ENCODE measurements around the gene PTCRA. TPM values are rescaled to one million over a fixed set of nuclear protein-coding genes. Genes with fewer than 3 reads are reported as not detected.

PTCRA gene
- total RNA-seq, 1 experiment from 2014 or later, result not detected

DNA sequence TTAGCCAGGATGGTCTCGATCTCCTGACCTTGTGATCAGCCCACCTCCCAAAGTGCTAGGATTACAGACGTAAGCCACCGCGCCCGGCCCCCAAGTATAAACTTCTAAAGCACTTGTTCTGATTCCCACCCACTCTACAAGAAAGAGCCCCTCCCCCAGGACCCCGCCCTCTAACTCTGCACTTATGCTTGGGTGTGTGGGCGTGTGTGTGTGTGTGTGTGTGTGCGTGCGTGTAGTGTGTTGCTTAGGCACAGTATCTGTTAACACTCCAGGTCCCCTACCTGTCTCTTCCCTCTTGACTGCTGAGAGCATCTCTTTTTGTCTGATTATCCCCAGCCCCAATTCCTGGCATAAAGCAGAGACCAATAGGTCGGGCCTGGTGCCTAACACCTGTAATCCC, 6.0 kb upstream of the PTCRA start:
- RAD21 ChIA-PET (ENCODE audit: low non-redundant PET in 1 of 2, low total read pairs in 2 of 2, uncharacterized antibody in 2 of 2, unreplicated experiment in 2 of 2), result no interaction called here
- H3K36me3 ChIP-seq (ENCODE audit: control insufficient read depth in 1 of 2, insufficient read depth in 2 of 2, low read length in 2 of 2), result no peaks in the 10 kb centered on the region
- no peaks in the 10 kb centered on the region for H4K20me1 ChIP-seq (ENCODE audit: insufficient read depth)
- no peaks in the 10 kb centered on the region; a peak in 1 of 4 replicates for H3K4me1 ChIP-seq (ENCODE audit: control insufficient read depth in 1 of 2, insufficient read depth in 2 of 2, low read length in 2 of 2)
- no peaks in the 10 kb centered on the region for H3K9me2 ChIP-seq (ENCODE audit: insufficient read depth)
- intact Hi-C loops (cut with micrococcal nuclease), result no loop called here
- no peaks in the 10 kb centered on the region for H3K79me2 ChIP-seq (ENCODE audit: insufficient read depth, low read length)
- POLR2A ChIA-PET, result no interaction called here
- H3K4me3 ChIP-seq (replicated peaks in 1 of 2; ENCODE audit: low read depth in 1 of 2, low read length in 2 of 2), result no peak overlapping the region
- DNase-seq (ENCODE audit: low read depth, low spot score), result no peak
- CTCF ChIA-PET, result no interaction called here
- no peaks in the 10 kb centered on the region for H3K27me3 ChIP-seq (ENCODE audit: insufficient read depth, low read length)
- H2AFZ ChIP-seq (ENCODE audit: low read depth, low read length, poor library complexity, severe bottlenecking), result no peak overlapping the region
- no peak overlapping the region for H3K27ac ChIP-seq (ENCODE audit: low read depth, low read length)
- BruUV-seq (replicated peaks), result no TSS peak
- no peak for ATAC-seq
- no peak overlapping the region for H3K4me2 ChIP-seq (ENCODE audit: low read length)
- H3K9me3 ChIP-seq (ENCODE audit: control insufficient read depth in 1 of 2, insufficient read depth in 1 of 2, low read depth in 1 of 2, low read length in 2 of 2), result no peaks in the 10 kb centered on the region
- H3K9ac ChIP-seq (ENCODE audit: low read length), result no peak overlapping the region
- TF ChIP-seq, protein P1, sequence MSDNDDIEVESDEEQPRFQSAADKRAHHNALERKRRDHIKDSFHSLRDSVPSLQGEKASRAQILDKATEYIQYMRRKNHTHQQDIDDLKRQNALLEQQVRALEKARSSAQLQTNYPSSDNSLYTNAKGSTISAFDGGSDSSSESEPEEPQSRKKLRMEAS (IDR thresholded peaks at IDR 0.05), result no peak
- TF ChIP-seq, protein P2, sequence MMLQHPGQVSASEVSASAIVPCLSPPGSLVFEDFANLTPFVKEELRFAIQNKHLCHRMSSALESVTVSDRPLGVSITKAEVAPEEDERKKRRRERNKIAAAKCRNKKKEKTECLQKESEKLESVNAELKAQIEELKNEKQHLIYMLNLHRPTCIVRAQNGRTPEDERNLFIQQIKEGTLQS (IDR thresholded peaks at IDR 0.05), result no peak
- TF ChIP-seq, protein P3, sequence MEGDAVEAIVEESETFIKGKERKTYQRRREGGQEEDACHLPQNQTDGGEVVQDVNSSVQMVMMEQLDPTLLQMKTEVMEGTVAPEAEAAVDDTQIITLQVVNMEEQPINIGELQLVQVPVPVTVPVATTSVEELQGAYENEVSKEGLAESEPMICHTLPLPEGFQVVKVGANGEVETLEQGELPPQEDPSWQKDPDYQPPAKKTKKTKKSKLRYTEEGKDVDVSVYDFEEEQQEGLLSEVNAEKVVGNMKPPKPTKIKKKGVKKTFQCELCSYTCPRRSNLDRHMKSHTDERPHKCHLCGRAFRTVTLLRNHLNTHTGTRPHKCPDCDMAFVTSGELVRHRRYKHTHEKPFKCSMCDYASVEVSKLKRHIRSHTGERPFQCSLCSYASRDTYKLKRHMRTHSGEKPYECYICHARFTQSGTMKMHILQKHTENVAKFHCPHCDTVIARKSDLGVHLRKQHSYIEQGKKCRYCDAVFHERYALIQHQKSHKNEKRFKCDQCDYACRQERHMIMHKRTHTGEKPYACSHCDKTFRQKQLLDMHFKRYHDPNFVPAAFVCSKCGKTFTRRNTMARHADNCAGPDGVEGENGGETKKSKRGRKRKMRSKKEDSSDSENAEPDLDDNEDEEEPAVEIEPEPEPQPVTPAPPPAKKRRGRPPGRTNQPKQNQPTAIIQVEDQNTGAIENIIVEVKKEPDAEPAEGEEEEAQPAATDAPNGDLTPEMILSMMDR (IDR thresholded peaks at IDR 0.05 in 2 of 3, conservative IDR thresholded peaks at IDR 0.05 in 1 of 3; ENCODE audit: borderline replicate concordance in 1 of 3, insufficient read depth in 1 of 3, low read depth in 2 of 3, low read length in 2 of 3), result no peak
- no peak for TF ChIP-seq RAD21 (IDR thresholded peaks at IDR 0.05; ENCODE audit: low read depth)
- TF ChIP-seq, protein P4, sequence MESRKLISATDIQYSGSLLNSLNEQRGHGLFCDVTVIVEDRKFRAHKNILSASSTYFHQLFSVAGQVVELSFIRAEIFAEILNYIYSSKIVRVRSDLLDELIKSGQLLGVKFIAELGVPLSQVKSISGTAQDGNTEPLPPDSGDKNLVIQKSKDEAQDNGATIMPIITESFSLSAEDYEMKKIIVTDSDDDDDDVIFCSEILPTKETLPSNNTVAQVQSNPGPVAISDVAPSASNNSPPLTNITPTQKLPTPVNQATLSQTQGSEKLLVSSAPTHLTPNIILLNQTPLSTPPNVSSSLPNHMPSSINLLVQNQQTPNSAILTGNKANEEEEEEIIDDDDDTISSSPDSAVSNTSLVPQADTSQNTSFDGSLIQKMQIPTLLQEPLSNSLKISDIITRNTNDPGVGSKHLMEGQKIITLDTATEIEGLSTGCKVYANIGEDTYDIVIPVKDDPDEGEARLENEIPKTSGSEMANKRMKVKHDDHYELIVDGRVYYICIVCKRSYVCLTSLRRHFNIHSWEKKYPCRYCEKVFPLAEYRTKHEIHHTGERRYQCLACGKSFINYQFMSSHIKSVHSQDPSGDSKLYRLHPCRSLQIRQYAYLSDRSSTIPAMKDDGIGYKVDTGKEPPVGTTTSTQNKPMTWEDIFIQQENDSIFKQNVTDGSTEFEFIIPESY (IDR thresholded peaks at IDR 0.05; ENCODE audit: extremely low read depth, insufficient replicate concordance, low read length), result no peak
